PC-9 (cell line): ENCODE measurements around the gene UQCR11. TPM values are rescaled to one million over a fixed set of nuclear protein-coding genes. Genes with fewer than 3 reads are reported as not detected.

Source experiments
- BruUV-seq: library from RNA; stranded (reverse); fragments of 400-500 nt; replicated peaks from 2 replicates; lab custom pipeline; 2021; lab: Mats Ljungman, UMichigan
- CTCF ChIA-PET: fragments of 300-600 bp; sonication (Branson Sonifier 250); formaldehyde crosslinking; loops from one replicate; lab custom pipeline; 2022; ENCODE audit warnings: antibody characterized with exemption; lab: Charles Lee
- POLR2A ChIA-PET: fragments of 300-600 bp; sonication (Branson Sonifier 250); formaldehyde crosslinking; loops from one replicate; lab custom pipeline; 2022; ENCODE audit warnings: antibody characterized with exemption; ENCODE audit not compliant: unreplicated experiment; lab: Charles Lee
- DNase-seq, 2 experiments: peaks; one replicate each; pipeline versions ENCODE4 v3.0.0 to v3.0.0-alpha.2; 2015 to 2022; ENCODE audit warnings: mixed read lengths in 1 of 2
- H2AFZ ChIP-seq: fragments of 200-600 bp; sonication (generic); 2 replicates; pipeline ENCODE4 v1.8.1; 2017; ENCODE audit warnings: antibody characterized with exemption
- H3F3A ChIP-seq: fragments of 200-600 bp; sonication (generic); 2 replicates; pipeline ENCODE4 v1.8.1; 2017; ENCODE audit warnings: antibody characterized with exemption, mild to moderate bottlenecking, low read depth; ENCODE audit not compliant: insufficient read depth
- H3K27ac ChIP-seq: fragments of 200-600 bp; sonication (generic); 2 replicates; pipeline ENCODE4 v1.6.1; 2016; ENCODE audit warnings: mixed run types
- H3K27me3 ChIP-seq: fragments of 200-600 bp; sonication (generic); 2 replicates; pipeline ENCODE4 v1.6.1; 2016; ENCODE audit warnings: low read depth, mixed run types; ENCODE audit not compliant: insufficient read depth
- H3K36me3 ChIP-seq: fragments of 200-600 bp; sonication (generic); 2 replicates; pipeline ENCODE4 v1.6.1; 2016; ENCODE audit warnings: low read depth, mixed run types
- H3K4me1 ChIP-seq: fragments of 200-600 bp; sonication (generic); replicated peaks from 2 replicates; pipeline ENCODE4 v1.6.1; 2016; ENCODE audit warnings: mixed run types; ENCODE audit not compliant: insufficient read depth
- H3K4me2 ChIP-seq: fragments of 200-600 bp; sonication (generic); 2 replicates; pipeline ENCODE4 v1.6.1; 2017; ENCODE audit warnings: mixed run types
- H3K4me3 ChIP-seq: fragments of 200-600 bp; sonication (generic); 2 replicates; pipeline ENCODE4 v1.6.1; 2016; ENCODE audit warnings: mixed run types
- H3K79me2 ChIP-seq: fragments of 200-600 bp; sonication (generic); 2 replicates; pipeline ENCODE4 v1.6.1; 2017; ENCODE audit warnings: low read depth, mixed run types
- H3K9me2 ChIP-seq: fragments of 200-600 bp; sonication (generic); 2 replicates; pipeline ENCODE4 v1.8.1; 2017; ENCODE audit warnings: mild to moderate bottlenecking; ENCODE audit not compliant: insufficient read depth
- H3K9me3 ChIP-seq: fragments of 200-600 bp; sonication (generic); 2 replicates; pipeline ENCODE4 v1.8.1; 2016; ENCODE audit warnings: low read depth; ENCODE audit not compliant: insufficient read depth
- H4K20me1 ChIP-seq: fragments of 200-600 bp; sonication (generic); 2 replicates; pipeline ENCODE4 v1.8.1; 2017; ENCODE audit not compliant: insufficient read depth
- CTCF ChIP-seq: fragments of 200-600 bp; sonication (generic); conservative IDR thresholded peaks from 2 replicates; pipeline ENCODE4 v1.6.1; 2017; ENCODE audit warnings: mixed run types, antibody characterized with exemption, mild to moderate bottlenecking, moderate library complexity
- EZH2 ChIP-seq: fragments of 200-600 bp; sonication (generic); IDR thresholded peaks from 2 replicates; pipeline ENCODE4 v1.8.0; 2017; ENCODE audit warnings: antibody characterized with exemption, low read depth
- intact Hi-C: fragments of 100-400 bp; cut with micrococcal nuclease; formaldehyde crosslinking; loops from one replicate; pipeline ENCODE4 v1.10.0; 2022; ENCODE audit not compliant: unreplicated experiment
- total RNA-seq: library from RNA; stranded (reverse); gene quantifications from 2 replicates; pipeline ENCODE4 v1.2.3, GENCODE V29; 2021

The UQCR11 gene
- total RNA-seq, 1 experiment from 2014 or later, result 196 TPM

GRCh38 chr19:1591421-1592023, 13.7 kb downstream of the UQCR11 start:
- DNase-seq, result no peak
- CTCF ChIA-PET, result interaction anchor here (1.0 to 1.1 kb wide), 2 partner anchors 25 to 46 kb away, joined by 3 to 5 read pairs; no protein-coding TSS in a partner anchor
- Histone ChIP-seq H3K4me3 (peak overlapping the region; percentile 78), H3K27ac (peak overlapping the region; percentile 88), H3F3A (peaks cover 42% of the 10 kb centered on the region; the same call in 1 of the 2 replicates), H3K4me1 (peaks cover 7% of the 10 kb centered on the region; the same call in 1 of the 2 replicates), H4K20me1 (peaks cover 11% of the 10 kb centered on the region), H3K36me3 (no peaks in the 10 kb centered on the region), H3K9me3 (no peaks in the 10 kb centered on the region), H3K79me2 (peaks cover 46% of the 10 kb centered on the region), H3K27me3 (no peaks in the 10 kb centered on the region), H3K4me2 (peak overlapping the region; percentile 88), H2AFZ (no peak overlapping the region), H3K9me2 (no peaks in the 10 kb centered on the region)
- BruUV-seq, result TSS peak; percentile 58
- intact Hi-C loops, result loop anchor here (2.0 kb wide), 1 partner anchor 185 kb away; the partner anchor contains the start of gene DAZAP1
- no peak for TF ChIP-seq CTCF
- TF ChIP-seq EZH2, result no peak
- POLR2A ChIA-PET, result interaction anchor here (1.0 kb wide), 1 partner anchor 14 kb away, joined by 14 read pairs; the partner anchor contains the start of gene UQCR11

GRCh38 chr19:1590641-1591397, 14.4 kb downstream of the UQCR11 start:
- no peak for TF ChIP-seq EZH2
- TF ChIP-seq CTCF, result no peak; the same call in 1 of the 2 replicates
- Histone ChIP-seq H3K36me3 (no peaks in the 10 kb centered on the region), H3K79me2 (peaks cover 53% of the 10 kb centered on the region), H3K4me3 (peak overlapping the region; percentile 78), H3K9me2 (no peaks in the 10 kb centered on the region), H3K27me3 (no peaks in the 10 kb centered on the region), H4K20me1 (peaks cover 11% of the 10 kb centered on the region), H3K4me2 (peak overlapping the region; percentile 88), H2AFZ (no peak overlapping the region), H3K9me3 (no peaks in the 10 kb centered on the region), H3K27ac (no peak overlapping the region; the same call in 1 of the 2 replicates), H3K4me1 (peaks cover 7% of the 10 kb centered on the region; the same call in 1 of the 2 replicates), H3F3A (peaks cover 42% of the 10 kb centered on the region; the same call in 1 of the 2 replicates)
- intact Hi-C loops, result loop anchor here (2.0 kb wide), 1 partner anchor 184 kb away; the partner anchor contains the start of gene DAZAP1
- POLR2A ChIA-PET, result interaction anchor here (0.6 to 1.0 kb wide), 2 partner anchors 15 to 100 kb away, joined by 14 to 21 read pairs; partner anchors contain the start of genes REEP6 and UQCR11
- no TSS peak for BruUV-seq
- no peak for DNase-seq
- CTCF ChIA-PET, result interaction anchor here (1.0 to 1.1 kb wide), 2 partner anchors 24 to 45 kb away, joined by 3 to 5 read pairs; no protein-coding TSS in a partner anchor

- no peak for TF ChIP-seq CTCF
- TF ChIP-seq EZH2, result no peak
- intact Hi-C loops, result no loop called here
- no peaks in the 10 kb centered on the region for H3K9me2 ChIP-seq
- H3K36me3 ChIP-seq, result no peaks in the 10 kb centered on the region
- ChIA-PET CTCF (no interaction called here), POLR2A (interaction anchor here (0.6 kb wide), 1 partner anchor 97 kb away, joined by 12 read pairs; the partner anchor contains the start of gene REEP6)
- H2AFZ ChIP-seq, result no peak overlapping the region
- BruUV-seq, result no TSS peak
- no peaks in the 10 kb centered on the region for H3K9me3 ChIP-seq
- DNase-seq, result no peak
- peaks cover 59% of the 10 kb centered on the region for H3K79me2 ChIP-seq
- H3K27me3 ChIP-seq, result no peaks in the 10 kb centered on the region
- H3K4me3 ChIP-seq, result no peak overlapping the region
- H3F3A ChIP-seq, result peaks cover 37% of the 10 kb centered on the region; the same call in 1 of the 2 replicates
- peaks cover 11% of the 10 kb centered on the region for H4K20me1 ChIP-seq
- peaks cover 7% of the 10 kb centered on the region for H3K4me1 ChIP-seq
- H3K27ac ChIP-seq, result 0 out of 2 replicates have a peak overlapping the region, but pooled peaks have one; percentile 29
- no peak overlapping the region for H3K4me2 ChIP-seq
Measured at GRCh38 chr19:1587872-1588271, 17.4 kb downstream of the UQCR11 start.
